Breast epithelium (tissue), 3 donors: Measurements from ENCODE around the gene NMU.

Experiments used
- POLR2A ChIP-seq: fragments of 450-650 bp; IDR thresholded peaks from one replicate; pipeline ENCODE4 v1.6.1; 2016; ENCODE audit warnings: antibody characterized with exemption, mild to moderate bottlenecking, moderate library complexity
- POLR2AphosphoS5 ChIP-seq, 3 donors: sonication (generic); formaldehyde crosslinking; IDR thresholded peaks; one replicate each; pipeline ENCODE4 v1.6.1; 2017; ENCODE audit warnings: antibody characterized with exemption in 3 of 3
- TF ChIP-seq, protein P1 (sequence below), 3 donors: fragments of 450-650 bp; IDR thresholded peaks; one replicate each; pipeline ENCODE4 v1.5.1; 2016 to 2017; ENCODE audit warnings: antibody characterized with exemption in 3 of 3, mild to moderate bottlenecking in 3 of 3, moderate library complexity in 3 of 3

DNA sequence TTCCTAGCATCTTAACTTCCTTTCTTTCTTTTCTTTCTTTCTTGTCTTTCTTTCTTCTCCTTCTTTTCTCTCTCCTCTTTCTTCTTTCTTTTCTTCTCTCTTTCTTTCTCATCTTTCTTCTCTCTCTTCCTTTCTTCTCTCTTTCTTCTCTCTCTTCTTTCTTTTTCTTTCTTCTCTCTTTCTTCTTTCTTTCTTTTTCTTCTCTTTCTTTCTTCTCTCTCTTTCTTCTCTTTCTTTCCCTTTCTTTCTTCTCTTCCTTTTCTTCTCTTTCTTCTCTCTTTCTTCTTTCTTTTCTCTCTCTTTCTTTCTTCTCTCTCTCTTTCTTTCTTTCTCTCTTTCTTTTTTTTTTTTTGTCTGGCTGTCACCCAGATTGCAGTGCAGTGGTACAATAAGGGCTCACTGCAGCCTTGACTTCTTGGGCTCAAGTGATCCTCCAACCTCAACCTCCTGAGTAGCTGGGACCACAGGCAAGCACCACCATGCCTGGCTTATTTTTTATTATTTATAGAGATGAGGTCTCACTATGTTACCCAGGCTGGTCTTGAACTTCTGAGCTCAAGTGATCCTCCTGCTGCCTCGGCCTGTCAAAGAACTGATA, 17.5 kb downstream of the NMU start:
- TF ChIP-seq, protein P1, sequence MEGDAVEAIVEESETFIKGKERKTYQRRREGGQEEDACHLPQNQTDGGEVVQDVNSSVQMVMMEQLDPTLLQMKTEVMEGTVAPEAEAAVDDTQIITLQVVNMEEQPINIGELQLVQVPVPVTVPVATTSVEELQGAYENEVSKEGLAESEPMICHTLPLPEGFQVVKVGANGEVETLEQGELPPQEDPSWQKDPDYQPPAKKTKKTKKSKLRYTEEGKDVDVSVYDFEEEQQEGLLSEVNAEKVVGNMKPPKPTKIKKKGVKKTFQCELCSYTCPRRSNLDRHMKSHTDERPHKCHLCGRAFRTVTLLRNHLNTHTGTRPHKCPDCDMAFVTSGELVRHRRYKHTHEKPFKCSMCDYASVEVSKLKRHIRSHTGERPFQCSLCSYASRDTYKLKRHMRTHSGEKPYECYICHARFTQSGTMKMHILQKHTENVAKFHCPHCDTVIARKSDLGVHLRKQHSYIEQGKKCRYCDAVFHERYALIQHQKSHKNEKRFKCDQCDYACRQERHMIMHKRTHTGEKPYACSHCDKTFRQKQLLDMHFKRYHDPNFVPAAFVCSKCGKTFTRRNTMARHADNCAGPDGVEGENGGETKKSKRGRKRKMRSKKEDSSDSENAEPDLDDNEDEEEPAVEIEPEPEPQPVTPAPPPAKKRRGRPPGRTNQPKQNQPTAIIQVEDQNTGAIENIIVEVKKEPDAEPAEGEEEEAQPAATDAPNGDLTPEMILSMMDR (IDR thresholded peaks at IDR 0.05) = no peak
- no peak for TF ChIP-seq POLR2AphosphoS5 (IDR thresholded peaks at IDR 0.05)
- no peak for TF ChIP-seq POLR2A
